ENCODE measurements around the gene NGEF. TPM values are rescaled to one million over a fixed set of nuclear protein-coding genes. Genes with fewer than 3 reads are reported as not detected.

Gene NGEF
- total RNA-seq, 4 donors from 2014 or later, result 46.1 to 105 (median 68.8) TPM

DNA sequence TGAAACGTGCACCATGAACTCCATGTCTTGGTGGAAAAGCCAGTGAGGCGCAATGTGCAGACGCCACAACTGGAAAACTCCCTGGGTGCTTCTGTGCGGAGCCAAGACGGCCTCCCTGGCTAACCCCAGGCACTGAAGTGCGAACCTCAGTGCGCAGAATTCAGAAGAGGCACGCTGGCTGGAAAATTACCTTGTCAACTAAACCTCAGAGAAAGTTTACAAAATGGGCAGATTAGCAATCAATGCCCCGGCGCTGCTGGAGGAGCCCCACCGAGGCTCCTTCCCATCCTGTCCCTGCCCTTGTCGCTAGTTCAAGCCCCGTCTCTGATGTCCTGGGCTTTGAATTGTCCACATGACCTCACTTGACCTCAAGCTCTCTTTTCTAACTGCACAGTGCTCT lies 120.8 kb downstream of the NGEF start:
- Histone ChIP-seq H3K36me3 (no peaks in the 10 kb centered on the region), H3K9me3 (no peaks in the 10 kb centered on the region), H3K4me3 (no peak overlapping the region), H3K27me3 (peaks cover 5% of the 10 kb centered on the region), H3K27ac (no peak overlapping the region), H3K4me1 (no peaks in the 10 kb centered on the region)
- 85 to 97% methylated on average over 10 to 13 of the region's 13 CpGs for WGBS, 2 donors (ENCODE audit: low coverage in 1 of 2)
- in situ Hi-C loops (cut with MboI; ENCODE audit: low pct_ligation_motif_present in 1 of 4, low pct_unique_long_range_greater_than_20kb in 1 of 4, low sequenced_read_pairs in 3 of 4), result no loop called here
- DNase-seq, result no peak
- TF ChIP-seq EP300 (IDR thresholded peaks at IDR 0.05; ENCODE audit: low read depth) (no peak), POLR2A (IDR thresholded peaks at IDR 0.05) (no peak), CTCF (IDR thresholded peaks at IDR 0.05) (no peak), POLR2AphosphoS5 (IDR thresholded peaks at IDR 0.05) (no peak)
- intact Hi-C loops (cut with DNase I; ENCODE audit: low total_unique reads), result no loop called here

DNA sequence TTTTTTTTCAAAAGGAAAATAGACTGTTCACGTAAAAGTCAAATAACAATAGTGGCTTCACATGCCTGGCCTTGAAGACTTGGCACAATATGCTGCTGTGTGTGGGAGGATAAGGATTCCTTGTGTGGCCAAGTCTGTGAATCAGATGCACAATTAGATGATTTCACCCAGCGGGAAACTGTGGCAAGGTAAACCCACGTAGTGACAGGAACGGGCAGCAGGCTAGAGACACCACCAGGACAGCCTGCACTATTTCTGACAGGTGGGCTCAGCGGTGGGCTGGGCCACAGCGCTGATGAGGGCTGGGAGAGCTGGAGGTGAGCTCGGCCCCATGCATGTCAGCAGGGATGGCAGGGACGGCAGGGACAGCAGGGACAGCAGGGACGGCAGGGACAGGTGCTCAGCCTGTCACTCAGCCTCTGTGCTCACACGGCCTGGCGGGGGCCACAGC lies 121.4 kb downstream of the NGEF start:
- Histone ChIP-seq H3K36me3 (no peaks in the 10 kb centered on the region), H3K4me1 (no peaks in the 10 kb centered on the region), H3K9me3 (no peaks in the 10 kb centered on the region), H3K27me3 (peaks cover 5% of the 10 kb centered on the region), H3K27ac (no peak overlapping the region), H3K4me3 (no peak overlapping the region)
- WGBS, 2 donors (ENCODE audit: low coverage in 1 of 2), result 60 to 69% methylated on average over 2 to 11 of the region's 11 CpGs
- no peak for DNase-seq
- in situ Hi-C loops (cut with MboI; ENCODE audit: low pct_ligation_motif_present in 1 of 4, low pct_unique_long_range_greater_than_20kb in 1 of 4, low sequenced_read_pairs in 3 of 4), result no loop called here
- TF ChIP-seq POLR2A (IDR thresholded peaks at IDR 0.05) (no peak), POLR2AphosphoS5 (IDR thresholded peaks at IDR 0.05) (no peak), EP300 (IDR thresholded peaks at IDR 0.05; ENCODE audit: low read depth) (no peak), CTCF (IDR thresholded peaks at IDR 0.05) (no peak)
- intact Hi-C loops (cut with DNase I; ENCODE audit: low total_unique reads), result no loop called here

GRCh38 chr2:232890896-232891601 lies 122.0 kb downstream of the NGEF start:
- TF ChIP-seq POLR2A (IDR thresholded peaks at IDR 0.05), result no peak
- no peak for TF ChIP-seq EP300 (IDR thresholded peaks at IDR 0.05; ENCODE audit: low read depth)
- TF ChIP-seq POLR2AphosphoS5 (IDR thresholded peaks at IDR 0.05), result no peak
- TF ChIP-seq CTCF (IDR thresholded peaks at IDR 0.05), result no peak
- in situ Hi-C loops (cut with MboI; ENCODE audit: low pct_ligation_motif_present in 1 of 4, low pct_unique_long_range_greater_than_20kb in 1 of 4, low sequenced_read_pairs in 3 of 4) (no loop called here), intact Hi-C loops (cut with DNase I; ENCODE audit: low total_unique reads) (no loop called here)
- H3K27me3 ChIP-seq, result peaks cover 5% of the 10 kb centered on the region
- DNase-seq, result no peak
- H3K4me3 ChIP-seq, result no peak overlapping the region
- WGBS, 2 donors (ENCODE audit: low coverage in 1 of 2), result 58 to 67% methylated on average over 7 to 23 of the region's 23 CpGs
- H3K4me1 ChIP-seq, result no peaks in the 10 kb centered on the region
- no peaks in the 10 kb centered on the region for H3K36me3 ChIP-seq
- H3K9me3 ChIP-seq, result no peaks in the 10 kb centered on the region
- H3K27ac ChIP-seq, result no peak overlapping the region

GRCh38 chr2:232890536-232890895 lies 122.5 kb downstream of the NGEF start:
- Histone ChIP-seq H3K4me1 (no peaks in the 10 kb centered on the region), H3K36me3 (no peaks in the 10 kb centered on the region), H3K27ac (no peak overlapping the region), H3K4me3 (no peak overlapping the region), H3K9me3 (no peaks in the 10 kb centered on the region), H3K27me3 (peaks cover 5% of the 10 kb centered on the region)
- in situ Hi-C loops (cut with MboI; ENCODE audit: low pct_ligation_motif_present in 1 of 4, low pct_unique_long_range_greater_than_20kb in 1 of 4, low sequenced_read_pairs in 3 of 4), result no loop called here
- intact Hi-C loops (cut with DNase I; ENCODE audit: low total_unique reads), result no loop called here
- no peak for DNase-seq
- WGBS, 2 donors (ENCODE audit: low coverage in 1 of 2), result 84 to 89% methylated on average over 7 to 11 of the region's 11 CpGs
- TF ChIP-seq POLR2AphosphoS5 (IDR thresholded peaks at IDR 0.05) (no peak), CTCF (IDR thresholded peaks at IDR 0.05) (no peak), EP300 (IDR thresholded peaks at IDR 0.05; ENCODE audit: low read depth) (no peak), POLR2A (IDR thresholded peaks at IDR 0.05) (no peak)

Data from transverse colon (tissue), 4 donors.